ENCODE data around the gene LDHB.

LDHB gene

GRCh38 chr12:21634245-21634644, 23.4 kb downstream of the LDHB start:
- H3K36me3 ChIP-seq (ENCODE audit: insufficient read depth) = peaks cover 13% of the 10 kb centered on the region; the same call in 1 of the 2 replicates
- no peak for TF ChIP-seq CTCF (conservative IDR thresholded peaks at IDR 0.05; ENCODE audit: low read depth, low read length)

GRCh38 chr12:21631367-21631766, 26.3 kb downstream of the LDHB start:
- Histone ChIP-seq H3K9ac (no peak overlapping the region), H3K27ac (no peak overlapping the region), H3K79me2 (ENCODE audit: insufficient read depth, low read depth) (no peaks in the 10 kb centered on the region), H3K4me2 (no peak overlapping the region), H3K36me3 (ENCODE audit: insufficient read depth) (peaks cover 4% of the 10 kb centered on the region; the same call in 1 of the 2 replicates), H3K4me3 (IDR thresholded peaks at IDR 0.05; ENCODE audit: insufficient read depth, low read depth, low read length) (no peak overlapping the region), H3K27me3 (ENCODE audit: insufficient read depth, low read depth) (no peaks in the 10 kb centered on the region), H4K20me1 (ENCODE audit: insufficient read depth) (no peaks in the 10 kb centered on the region), H2AFZ (ENCODE audit: low read depth) (no peak overlapping the region), H3K4me1 (ENCODE audit: low read depth, poor library complexity, severe bottlenecking) (no peaks in the 10 kb centered on the region)
- TF ChIP-seq CTCF (conservative IDR thresholded peaks at IDR 0.05; ENCODE audit: low read depth, low read length) = no peak

More at GRCh38 chr12:21634245-21634644, 23.4 kb downstream of the LDHB start:
- Histone ChIP-seq H3K4me3 (IDR thresholded peaks at IDR 0.05; ENCODE audit: insufficient read depth, low read depth, low read length) (no peak overlapping the region), H2AFZ (ENCODE audit: low read depth) (no peak overlapping the region), H3K79me2 (ENCODE audit: insufficient read depth, low read depth) (no peaks in the 10 kb centered on the region), H3K4me2 (no peak overlapping the region), H3K27me3 (ENCODE audit: insufficient read depth, low read depth) (no peaks in the 10 kb centered on the region), H3K4me1 (ENCODE audit: low read depth, poor library complexity, severe bottlenecking) (no peaks in the 10 kb centered on the region), H3K27ac (no peak overlapping the region), H4K20me1 (ENCODE audit: insufficient read depth) (no peaks in the 10 kb centered on the region), H3K9ac (no peak overlapping the region)

GRCh38 chr12:21627924-21628323, 29.7 kb downstream of the LDHB start:
- no peak for TF ChIP-seq CTCF (conservative IDR thresholded peaks at IDR 0.05; ENCODE audit: low read depth, low read length)
- H3K27ac ChIP-seq = no peak overlapping the region
- no peak overlapping the region for H3K9ac ChIP-seq
- H3K4me3 ChIP-seq (IDR thresholded peaks at IDR 0.05; ENCODE audit: insufficient read depth, low read depth, low read length) = no peak overlapping the region
- no peak overlapping the region for H3K4me2 ChIP-seq
- no peaks in the 10 kb centered on the region for H3K36me3 ChIP-seq (ENCODE audit: insufficient read depth)
- no peaks in the 10 kb centered on the region for H3K79me2 ChIP-seq (ENCODE audit: insufficient read depth, low read depth)
- no peaks in the 10 kb centered on the region for H3K27me3 ChIP-seq (ENCODE audit: insufficient read depth, low read depth)
- H3K4me1 ChIP-seq (ENCODE audit: low read depth, poor library complexity, severe bottlenecking) = no peaks in the 10 kb centered on the region
- H4K20me1 ChIP-seq (ENCODE audit: insufficient read depth) = no peaks in the 10 kb centered on the region
- H2AFZ ChIP-seq (ENCODE audit: low read depth) = no peak overlapping the region

GRCh38 chr12:21618566-21618965, 39.1 kb downstream of the LDHB start:
- no peak for TF ChIP-seq CTCF (conservative IDR thresholded peaks at IDR 0.05; ENCODE audit: low read depth, low read length)
- Histone ChIP-seq H3K36me3 (ENCODE audit: insufficient read depth) (no peaks in the 10 kb centered on the region), H3K27me3 (ENCODE audit: insufficient read depth, low read depth) (no peaks in the 10 kb centered on the region), H3K4me3 (IDR thresholded peaks at IDR 0.05; ENCODE audit: insufficient read depth, low read depth, low read length) (no peak overlapping the region), H3K4me2 (no peak overlapping the region), H3K27ac (no peak overlapping the region), H4K20me1 (ENCODE audit: insufficient read depth) (no peaks in the 10 kb centered on the region), H2AFZ (ENCODE audit: low read depth) (no peak overlapping the region), H3K4me1 (ENCODE audit: low read depth, poor library complexity, severe bottlenecking) (no peaks in the 10 kb centered on the region), H3K9ac (no peak overlapping the region), H3K79me2 (ENCODE audit: insufficient read depth, low read depth) (no peaks in the 10 kb centered on the region)
